ENCODE measurements around the gene ZNF681. TPM values are rescaled to one million over a fixed set of nuclear protein-coding genes. Genes with fewer than 3 reads are reported as not detected.
"Not testable (repeated sequence)": the region's sequence is repeated elsewhere in the genome, so short reads cannot be mapped to it uniquely, and the experiment has no call there.

ZNF681 gene
- total RNA-seq, 1 experiment from 2014 or later = 3.1 TPM

DNA sequence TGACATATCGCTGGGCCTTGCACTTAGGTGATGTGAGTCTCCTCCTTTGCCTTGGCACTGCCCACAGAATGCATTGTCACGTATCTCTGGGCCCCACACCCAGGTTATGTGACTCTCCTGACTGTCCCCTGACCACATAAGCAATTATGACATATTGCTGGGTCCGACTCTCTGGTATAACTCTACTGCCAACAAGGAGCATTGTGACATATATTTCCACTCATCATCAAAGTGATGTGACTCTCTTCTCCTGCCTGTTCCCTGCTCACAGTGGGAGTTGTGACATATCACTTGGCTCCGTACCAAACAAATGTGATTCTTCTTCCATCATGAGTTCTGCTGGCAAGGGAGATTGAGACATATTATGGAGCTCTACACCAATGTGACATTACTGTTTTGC lies 15.4 kb upstream of the ZNF681 start:
- no peak for DNase-seq (ENCODE audit: low read depth)

DNA sequence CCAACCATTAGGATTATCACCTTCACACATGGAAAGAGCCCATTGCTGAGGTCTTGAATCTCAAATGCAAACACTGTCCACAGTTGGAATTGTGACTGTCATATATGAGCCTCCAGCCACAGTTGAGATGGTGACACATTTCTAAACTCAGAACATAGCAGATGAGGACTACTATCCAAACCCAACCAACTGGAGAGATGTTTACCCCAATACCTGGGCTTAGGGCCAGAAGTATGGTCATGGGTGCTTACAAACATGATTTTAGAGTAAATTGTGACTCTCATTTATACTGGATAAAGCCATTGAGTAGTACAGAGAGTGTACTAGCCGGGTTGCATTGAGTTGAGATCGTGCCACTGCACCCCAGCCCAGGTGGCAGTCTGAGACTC lies 14.0 kb upstream of the ZNF681 start:
- DNase-seq (ENCODE audit: low read depth) = peak; percentile 61

DNA sequence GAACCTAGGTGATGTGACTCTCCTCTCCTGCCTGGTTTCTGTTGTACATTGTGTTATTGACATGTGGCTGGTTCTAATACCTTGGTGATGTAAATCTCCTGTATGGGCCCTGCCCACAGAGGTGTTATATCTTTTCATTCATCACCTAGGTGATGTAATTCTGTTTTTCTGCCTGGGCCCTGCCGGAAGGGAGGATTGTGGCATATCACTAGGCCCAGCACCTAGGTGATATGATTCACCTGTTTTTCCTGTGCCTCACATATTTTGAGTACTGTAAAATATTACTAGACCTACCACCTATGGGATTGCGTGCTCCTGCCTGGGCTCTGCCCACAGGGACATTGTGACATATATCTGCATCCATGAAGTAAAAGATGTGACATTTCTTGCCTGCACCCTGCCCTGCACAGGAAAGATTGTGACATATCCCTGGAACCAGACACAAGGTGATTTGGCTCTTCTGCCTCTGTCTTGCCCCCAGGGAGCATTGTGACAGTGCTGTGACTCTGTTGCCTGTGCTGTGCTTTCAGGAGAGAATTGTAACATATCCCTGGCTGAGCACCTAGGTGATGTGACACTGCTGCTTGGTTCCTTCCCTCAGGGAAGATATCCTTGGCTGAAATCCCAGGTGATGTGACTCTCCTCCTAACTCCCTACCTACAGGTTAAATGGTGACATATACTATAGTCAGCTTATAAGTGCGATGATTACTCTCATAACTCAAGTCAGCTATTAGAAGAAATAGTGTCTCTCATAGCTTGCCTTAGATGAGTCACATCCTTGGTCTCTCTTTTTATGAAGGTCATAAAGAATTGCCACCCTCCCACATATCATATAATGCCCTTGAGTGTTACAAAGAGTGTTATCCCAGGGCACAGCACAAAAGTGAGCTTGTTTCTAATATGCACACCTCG lies 13.3 kb upstream of the ZNF681 start:
- peak; percentile 59 for DNase-seq (ENCODE audit: low read depth)

- no peak for DNase-seq (ENCODE audit: low read depth)
These were observed 12.6 kb upstream of the ZNF681 start for GRCh38 chr19:23771316-23771715.

DNA sequence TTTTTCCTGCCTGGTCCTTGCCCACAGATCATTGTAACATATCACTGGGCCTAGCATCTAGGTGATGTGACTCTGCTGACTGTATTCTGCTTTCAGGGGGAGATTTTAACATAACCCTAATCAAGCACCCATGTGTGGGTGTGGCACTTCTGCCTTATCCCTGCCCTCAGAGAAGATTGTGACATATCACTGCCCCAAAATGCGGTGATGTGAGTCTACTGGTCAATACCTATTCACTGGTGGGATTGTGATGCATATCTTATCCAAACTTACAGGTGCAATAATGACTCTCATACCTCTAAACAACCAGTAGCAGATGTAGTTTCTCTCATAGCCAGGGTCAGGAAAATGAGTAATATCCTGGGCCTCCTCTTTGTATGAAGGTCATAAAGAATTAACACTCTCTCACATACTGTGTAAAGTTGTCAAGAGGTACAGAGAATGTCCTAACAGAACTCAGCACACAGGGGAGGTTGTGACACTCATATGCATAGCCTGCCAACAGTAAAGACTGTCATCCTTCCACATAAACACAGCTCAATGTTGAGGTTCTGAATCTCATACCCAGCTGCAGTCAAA lies 12.1 kb upstream of the ZNF681 start:
- no peak for DNase-seq (ENCODE audit: low read depth)

GRCh38 chr19:23769691-23770468 lies 11.2 kb upstream of the ZNF681 start:
- no peak for DNase-seq (ENCODE audit: low read depth)

DNA sequence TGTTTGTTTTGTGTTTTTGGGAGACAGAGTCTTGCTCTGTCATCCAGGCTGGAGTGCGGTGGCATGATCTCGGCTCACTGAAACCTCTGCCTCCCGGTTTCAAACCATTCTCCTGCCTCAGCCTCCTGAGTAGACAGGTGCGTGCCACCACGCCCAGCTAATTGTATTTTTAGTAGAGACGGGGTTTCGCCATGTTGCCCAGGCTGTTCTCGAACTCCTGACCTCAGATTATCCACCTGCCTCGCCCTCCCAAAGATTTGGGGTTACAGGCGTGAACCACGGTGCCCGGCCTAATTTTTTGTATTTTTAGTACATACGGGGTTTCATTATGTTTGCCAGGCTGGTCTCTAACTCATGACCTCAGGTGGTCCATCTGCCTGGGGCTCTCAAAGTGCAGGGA lies 8.3 kb upstream of the ZNF681 start:
- no peak for DNase-seq (ENCODE audit: low read depth)

GRCh38 chr19:23764781-23765180 lies 6.1 kb upstream of the ZNF681 start:
- no peak for DNase-seq (ENCODE audit: low read depth)

DNA sequence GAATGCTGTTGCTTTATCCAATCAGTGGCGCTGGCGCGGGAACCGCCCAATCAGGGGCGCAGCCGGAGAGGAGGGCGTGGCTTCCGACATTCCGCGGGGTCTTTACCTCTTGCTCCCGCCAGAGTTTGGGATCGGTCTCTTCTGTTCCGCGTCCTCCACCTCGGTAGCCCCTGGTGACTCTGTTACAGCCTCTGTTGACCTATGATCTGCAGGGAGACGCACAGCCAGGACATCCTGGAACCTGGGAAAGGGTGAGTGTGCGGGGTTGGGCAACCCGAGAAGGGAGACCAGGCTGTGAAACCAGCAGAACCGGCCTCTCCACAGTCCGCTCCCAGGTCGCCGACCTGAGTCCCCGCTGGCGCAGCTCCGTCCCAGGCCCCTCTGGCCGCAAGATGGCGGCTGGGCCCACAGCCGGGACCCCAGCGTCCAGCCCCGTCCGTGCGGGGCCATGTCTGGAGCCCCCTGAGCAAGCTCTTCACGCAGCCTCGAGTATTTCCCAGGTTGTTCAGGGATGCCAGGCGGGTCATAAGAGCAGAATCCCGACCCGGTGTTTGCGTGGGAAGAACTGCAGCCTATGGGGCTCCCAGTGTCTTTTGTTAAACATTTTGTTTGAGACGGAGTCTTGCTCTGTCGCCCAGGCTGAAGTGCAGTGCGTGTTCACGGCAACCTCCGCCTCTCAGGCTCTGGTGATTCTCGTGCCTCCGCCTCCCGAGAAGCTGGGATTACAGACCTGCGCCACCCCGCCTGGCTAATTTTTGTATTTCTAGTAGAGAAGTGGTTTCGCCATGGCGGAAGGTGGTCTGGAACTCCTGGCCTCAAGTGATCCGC lies 4.4 kb upstream of the ZNF681 start:
- DNase-seq (ENCODE audit: low read depth) = peak; percentile 85

DNA sequence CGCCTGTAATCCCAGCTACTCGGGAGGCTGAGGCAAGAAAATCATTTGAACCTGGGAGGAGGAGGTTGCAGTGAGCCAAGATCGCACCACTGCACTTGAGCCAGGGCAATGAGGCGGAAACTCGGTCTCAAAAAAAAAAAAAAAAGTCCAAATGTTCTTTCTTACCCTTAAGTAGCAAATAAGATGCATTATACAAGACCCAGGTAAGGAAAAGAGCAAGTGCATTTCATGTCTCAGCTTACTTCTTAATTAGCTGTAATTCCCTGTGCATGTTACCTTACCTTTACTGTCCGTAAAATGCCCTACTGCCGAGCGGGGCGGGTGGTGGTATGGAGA lies 3.8 kb upstream of the ZNF681 start:
- DNase-seq (ENCODE audit: low read depth) = no peak

GRCh38 chr19:23760326-23760725 lies 1.6 kb upstream of the ZNF681 start:
- not testable (repeated sequence) for DNase-seq (ENCODE audit: low read depth)

GRCh38 chr19:23743633-23744232 lies 15.0 kb downstream of the ZNF681 start:
- not testable (repeated sequence) for DNase-seq (ENCODE audit: low read depth)

GRCh38 chr19:23730729-23731465 lies 27.8 kb downstream of the ZNF681 start:
- peak; percentile 60 for DNase-seq (ENCODE audit: low read depth)

GRCh38 chr19:23724161-23724560 lies 34.5 kb downstream of the ZNF681 start:
- not testable (repeated sequence) for DNase-seq (ENCODE audit: low read depth)

DNA sequence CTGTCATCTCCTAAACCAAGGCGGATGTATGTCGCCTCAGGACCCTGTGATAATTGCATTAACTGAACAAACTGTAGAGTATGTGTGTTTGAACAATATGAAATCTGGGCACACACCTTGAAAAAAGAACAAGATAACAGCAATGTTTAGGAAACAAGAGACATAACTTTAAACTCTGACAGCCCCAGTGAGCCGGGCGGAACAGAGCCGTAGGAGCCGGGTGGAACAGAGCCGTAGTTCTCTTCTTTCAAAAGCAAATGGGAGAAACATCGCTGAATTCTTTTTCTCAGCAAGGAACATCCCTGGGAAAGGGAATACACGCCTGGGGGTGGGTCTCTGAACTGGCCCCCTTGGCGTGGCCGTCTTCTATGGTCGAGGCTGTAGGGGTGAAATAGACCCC lies 39.9 kb downstream of the ZNF681 start:
- no peak for DNase-seq (ENCODE audit: low read depth)

DNA sequence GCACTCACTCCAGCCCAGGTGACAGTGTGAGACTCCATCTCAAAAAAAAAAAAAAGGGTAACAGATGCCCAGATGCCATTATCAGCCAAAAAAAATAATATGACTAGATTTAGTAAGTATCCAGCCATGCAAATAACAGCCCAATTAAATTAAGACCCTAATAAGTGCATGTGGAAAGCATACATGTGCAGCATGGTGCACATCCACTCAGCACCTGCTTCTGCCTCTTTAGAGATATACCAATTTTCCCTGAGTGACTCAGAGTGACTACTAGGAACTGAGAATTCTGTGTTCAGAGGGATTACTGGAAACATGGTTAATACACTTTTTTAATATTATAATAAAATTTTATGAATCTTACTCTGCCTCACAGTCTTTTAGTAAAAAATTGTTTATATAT lies 41.9 kb downstream of the ZNF681 start:
- DNase-seq (ENCODE audit: low read depth) = no peak

DNA sequence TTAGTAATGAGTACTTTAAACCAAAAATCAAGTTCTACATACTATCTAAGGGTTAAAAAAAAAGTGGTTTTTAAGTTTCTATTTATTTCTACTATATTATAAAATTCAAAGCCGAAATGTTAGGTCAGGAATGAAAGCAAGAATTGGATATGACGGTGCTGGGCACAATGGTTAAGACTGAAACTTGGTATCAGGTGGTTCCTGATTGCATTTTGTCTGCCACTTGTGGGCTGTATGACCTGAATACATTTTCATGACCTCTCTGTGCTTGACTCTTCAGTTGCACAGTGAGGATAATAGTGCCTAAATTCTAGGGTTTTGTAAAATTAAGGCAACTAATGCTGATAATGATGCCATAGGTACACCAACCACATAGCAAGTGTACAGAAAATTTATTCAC lies 49.3 kb downstream of the ZNF681 start:
- DNase-seq (ENCODE audit: low read depth) = no peak

GRCh38 chr19:23706657-23707056 lies 52.0 kb downstream of the ZNF681 start:
- no peak for DNase-seq (ENCODE audit: low read depth)

- peak; percentile 90 for DNase-seq (ENCODE audit: low read depth)
These were observed 59.2 kb downstream of the ZNF681 start for GRCh38 chr19:23699521-23699860.

GRCh38 chr19:23698711-23699520 lies 59.8 kb downstream of the ZNF681 start:
- DNase-seq (ENCODE audit: low read depth) = peak; percentile 60

All from M059J (cell line).